GM19193 (cell line): Measurements from ENCODE around the gene SIPA1L3.

Source experiments
- POLR2A ChIP-seq: IDR thresholded peaks from 4 replicates; pipeline ENCODE4 v1.6.1; 2011; ENCODE audit not compliant: insufficient read depth, insufficient read length; ENCODE audit errors: extremely low read depth

The SIPA1L3 gene

GRCh38 chr19:37906869-37907734 lies at the start of gene SIPA1L3:
TSS of gene SIPA1L3 (plus strand) at chr19:37907208. CDS start at chr19:38081566, 174,358 bp downstream.
- peak; percentile 64 for TF ChIP-seq POLR2A

GRCh38 chr19:37864501-37864900 lies 42.5 kb upstream of the SIPA1L3 start:
- TF ChIP-seq POLR2A = no peak

GRCh38 chr19:37867831-37868230 lies 39.2 kb upstream of the SIPA1L3 start:
- TF ChIP-seq POLR2A = no peak

- TF ChIP-seq POLR2A = no peak
These were observed 37.2 kb upstream of the SIPA1L3 start for GRCh38 chr19:37869766-37870340.

- no peak for TF ChIP-seq POLR2A
These were observed 34.6 kb upstream of the SIPA1L3 start for GRCh38 chr19:37872383-37872782.

GRCh38 chr19:37874784-37875183 lies 32.2 kb upstream of the SIPA1L3 start:
- TF ChIP-seq POLR2A = no peak

GRCh38 chr19:37876032-37876431 lies 31.0 kb upstream of the SIPA1L3 start:
- TF ChIP-seq POLR2A = no peak

- TF ChIP-seq POLR2A = no peak
These were observed 29.9 kb upstream of the SIPA1L3 start for GRCh38 chr19:37877147-37877546.

GRCh38 chr19:37885392-37885791 lies 21.6 kb upstream of the SIPA1L3 start:
- TF ChIP-seq POLR2A = no peak

GRCh38 chr19:37886571-37886970 lies 20.4 kb upstream of the SIPA1L3 start:
- no peak for TF ChIP-seq POLR2A

- TF ChIP-seq POLR2A = no peak
These were observed 13.0 kb upstream of the SIPA1L3 start for GRCh38 chr19:37893845-37894575.

- TF ChIP-seq POLR2A = no peak
These were observed 10.8 kb upstream of the SIPA1L3 start for GRCh38 chr19:37896180-37896579.

GRCh38 chr19:37899453-37899852 lies 7.6 kb upstream of the SIPA1L3 start:
- no peak for TF ChIP-seq POLR2A

GRCh38 chr19:37899966-37900365 lies 7.0 kb upstream of the SIPA1L3 start:
- no peak for TF ChIP-seq POLR2A

GRCh38 chr19:37902668-37903067 lies 4.3 kb upstream of the SIPA1L3 start:
- TF ChIP-seq POLR2A = no peak
